SK-N-SH (cell line): ENCODE data around the gene FASTK. TPM values are rescaled to one million over a fixed set of nuclear protein-coding genes. Genes with fewer than 3 reads are reported as not detected.

Source experiments
- CTCF ChIA-PET: fragments of 300-600, 350-600 bp; formaldehyde crosslinking; extraction: SDS; loops from one replicate; lab custom pipeline; 2021; lab: Yijun Ruan, JAX
- POLR2A ChIA-PET: fragments of 350-600 bp; sonication (Branson Sonifier 250); formaldehyde crosslinking; extraction: SDS; loops from one replicate; lab custom pipeline; 2020; ENCODE audit warnings: antibody characterized with exemption, inconsistent platforms; lab: Yijun Ruan, JAX
- DNase-seq: peaks from one replicate; pipeline ENCODE4 v3.0.0; 2012
- H2AFZ ChIP-seq: fragments of 200-600 bp; sonication (generic); 2 replicates; pipeline ENCODE4 v1.8.1; 2016; ENCODE audit warnings: antibody characterized with exemption, mild to moderate bottlenecking, low read depth
- H3F3A ChIP-seq: fragments of 200-600 bp; sonication (generic); replicated peaks from 2 replicates; pipeline ENCODE3; 2016; ENCODE audit warnings: antibody characterized with exemption, mild to moderate bottlenecking; ENCODE audit not compliant: insufficient read depth
- H3K27ac ChIP-seq, 2 experiments: fragments of 200-500 bp in 1 of 2; fragments of 200-600 bp in 1 of 2; sonication (Bioruptor generic) in 1 of 2; sonication (generic), shearing (Covaris generic) in 1 of 2; 2 replicates each; pipeline versions ENCODE4 v1.5.1 to v1.6.1; 2014 to 2016; ENCODE audit warnings: low read depth in 2 of 2, inconsistent platforms in 1 of 2, low read length in 1 of 2, mild to moderate bottlenecking in 1 of 2, mixed read lengths in 1 of 2
- H3K27me3 ChIP-seq: fragments of 200-600 bp; sonication (generic), shearing (Covaris generic); 2 replicates; pipeline ENCODE4 v1.6.1; 2016; ENCODE audit warnings: mixed run types; ENCODE audit not compliant: insufficient read depth
- H3K36me3 ChIP-seq, 2 experiments: fragments of 200-500 bp in 1 of 2; fragments of 200-600 bp in 1 of 2; sonication (Bioruptor generic) in 1 of 2; sonication (generic) in 1 of 2; replicated peaks in 1 of 2; 2 replicates each; pipeline versions ENCODE3 to v1.5.1; 2014 to 2016; ENCODE audit warnings: low read length in 1 of 2, mild to moderate bottlenecking in 1 of 2; ENCODE audit not compliant: insufficient read depth in 2 of 2, control insufficient read depth in 1 of 2
- H3K4me1 ChIP-seq, 2 experiments: fragments of 200-500 bp in 1 of 2; fragments of 200-600 bp in 1 of 2; sonication (Bioruptor generic) in 1 of 2; sonication (generic), shearing (Covaris generic) in 1 of 2; 2 replicates each; pipeline versions ENCODE4 v1.5.1 to v1.6.1; 2014 to 2016; ENCODE audit warnings: low read depth in 1 of 2, low read length in 1 of 2, mixed run types in 1 of 2; ENCODE audit not compliant: insufficient read depth in 2 of 2, control insufficient read depth in 1 of 2
- H3K4me2 ChIP-seq: fragments of 200-600 bp; sonication (generic), shearing (Covaris generic); 2 replicates; pipeline ENCODE4 v1.6.1; 2017; ENCODE audit warnings: mixed run types
- H3K4me3 ChIP-seq, 2 experiments: fragments of 200-500 bp in 1 of 2; fragments of 200-600 bp in 1 of 2; sonication (Bioruptor generic) in 1 of 2; sonication (generic), shearing (Covaris generic) in 1 of 2; 2 replicates each; pipeline versions ENCODE4 v1.5.1 to v1.8.1; 2014 to 2016; ENCODE audit warnings: low read depth in 2 of 2, inconsistent platforms in 1 of 2, low read length in 1 of 2, mild to moderate bottlenecking in 1 of 2, mixed read lengths in 1 of 2, moderate library complexity in 1 of 2
- H3K79me2 ChIP-seq: fragments of 200-600 bp; sonication (generic); 2 replicates; pipeline ENCODE4 v1.8.1; 2017; ENCODE audit warnings: mild to moderate bottlenecking; ENCODE audit not compliant: insufficient read depth
- H3K9ac ChIP-seq: fragments of 200-600 bp; sonication (generic); 2 replicates; pipeline ENCODE4 v1.6.1; 2017; ENCODE audit warnings: mixed run types
- H3K9me2 ChIP-seq: fragments of 200-600 bp; sonication (generic); 2 replicates; pipeline ENCODE4 v1.6.1; 2017; ENCODE audit warnings: mixed run types
- H3K9me3 ChIP-seq: fragments of 200-600 bp; sonication (generic); 2 replicates; pipeline ENCODE4 v1.6.1; 2017; ENCODE audit warnings: mixed run types, mild to moderate bottlenecking, moderate library complexity
- H4K20me1 ChIP-seq: fragments of 200-600 bp; sonication (generic); 2 replicates; pipeline ENCODE4 v1.6.1; 2017; ENCODE audit warnings: mild to moderate bottlenecking, mixed run types; ENCODE audit not compliant: insufficient read depth
- FOSL2 ChIP-seq: IDR thresholded peaks from 2 replicates; pipeline ENCODE4 v1.4.0; 2012; ENCODE audit warnings: low read depth, mild to moderate bottlenecking, moderate library complexity, borderline replicate concordance
- FOXJ3 ChIP-seq: sonication (generic); formaldehyde crosslinking; IDR thresholded peaks from 2 replicates; pipeline ENCODE4 v1.5.1; 2020; ENCODE audit warnings: mild to moderate bottlenecking, missing genetic modification reagents
- FOXM1 ChIP-seq: IDR thresholded peaks from 2 replicates; pipeline ENCODE4 v1.4.0; 2012; ENCODE audit warnings: low read depth, mild to moderate bottlenecking
- RAD21 ChIP-seq: IDR thresholded peaks from 2 replicates; pipeline ENCODE4 v1.6.1; 2012; ENCODE audit warnings: mild to moderate bottlenecking, low read length
- REST ChIP-seq: IDR thresholded peaks from 2 replicates; pipeline ENCODE4 v1.6.1; 2012; ENCODE audit warnings: mild to moderate bottlenecking, low read depth, low read length, moderate library complexity
- RFX5 ChIP-seq: IDR thresholded peaks from 2 replicates; pipeline ENCODE4 v1.6.1; 2012; ENCODE audit warnings: mild to moderate bottlenecking, improper control_type of control experiment, low read length
- SIN3A ChIP-seq: IDR thresholded peaks from 2 replicates; pipeline ENCODE4 v1.6.1; 2012; ENCODE audit warnings: low read depth, mild to moderate bottlenecking, low read length, moderate library complexity, borderline replicate concordance
- TCF12 ChIP-seq: IDR thresholded peaks from 2 replicates; pipeline ENCODE4 v1.4.0; 2012
- USF2 ChIP-seq: fragments of 150-350 bp; IDR thresholded peaks from 2 replicates; pipeline ENCODE4 v1.6.1; 2017; ENCODE audit warnings: antibody characterized with exemption, low read length, low read depth, borderline replicate concordance
- WGBS: methylation state at CpG from one replicate; pipeline ENCODE4 v1.1.6; 2017; ENCODE audit warnings: low lambda C conversion rate; 5-methylcytosine and 5-hydroxymethylcytosine counted together
- polyA plus RNA-seq, 3 experiments: library from polyadenylated mRNA; depleted of rRNA; stranded (reverse); fragments of >200 nt; gene quantifications; 2 replicates each; pipeline ENCODE4 v1.2.3, GENCODE V29; 2012
- TF ChIP-seq, protein P1 (sequence below): fragments of 200-600 bp; sonication (generic); IDR thresholded peaks from 2 replicates; pipeline ENCODE4 v1.6.1; 2017; ENCODE audit warnings: antibody characterized with exemption, mild to moderate bottlenecking, moderate library complexity

FASTK gene
- polyA plus RNA-seq, 1 of the 3 experiments (the other 2 are of a cell fraction) = 125 TPM

- Histone ChIP-seq H3F3A (no peaks in the 10 kb centered on the region), H3K27ac (peak overlapping the region; percentile 95 to 99; a peak in 3 of 4 replicates), H3K4me3 (peak overlapping the region; percentile 66 to 99), H2AFZ (no peak overlapping the region), H3K79me2 (peaks cover 73% of the 10 kb centered on the region), H3K9me2 (no peaks in the 10 kb centered on the region), H3K27me3 (no peaks in the 10 kb centered on the region), H3K4me1 (peaks cover 28 to 41% of the 10 kb centered on the region in 2 experiments), H3K9me3 (no peaks in the 10 kb centered on the region), H3K36me3 (peaks cover 24 to 36% of the 10 kb centered on the region in 2 experiments), H4K20me1 (peaks cover 40% of the 10 kb centered on the region), H3K9ac (peak overlapping the region; percentile 84; the same call in 1 of the 2 replicates), H3K4me2 (peak overlapping the region; percentile 85)
- ChIA-PET POLR2A (interaction anchor here (1.2 to 1.5 kb wide), 3 partner anchors 19 to 52 kb away, joined by 5 to 7 read pairs (median 5); partner anchors contain the start of genes ABCB8 and FASTK), CTCF (interaction anchor here (1.0 to 12.2 kb wide), 14 partner anchors 11 to 182 kb away, joined by 3 to 126 read pairs (median 6); partner anchors contain the start of genes FASTK and TMUB1)
- no peak for TF ChIP-seq SIN3A
- no peak for TF ChIP-seq FOXM1
- TF ChIP-seq REST = no peak
- no peak for TF ChIP-seq FOSL2
- no peak for TF ChIP-seq USF2
- TF ChIP-seq, protein P1, sequence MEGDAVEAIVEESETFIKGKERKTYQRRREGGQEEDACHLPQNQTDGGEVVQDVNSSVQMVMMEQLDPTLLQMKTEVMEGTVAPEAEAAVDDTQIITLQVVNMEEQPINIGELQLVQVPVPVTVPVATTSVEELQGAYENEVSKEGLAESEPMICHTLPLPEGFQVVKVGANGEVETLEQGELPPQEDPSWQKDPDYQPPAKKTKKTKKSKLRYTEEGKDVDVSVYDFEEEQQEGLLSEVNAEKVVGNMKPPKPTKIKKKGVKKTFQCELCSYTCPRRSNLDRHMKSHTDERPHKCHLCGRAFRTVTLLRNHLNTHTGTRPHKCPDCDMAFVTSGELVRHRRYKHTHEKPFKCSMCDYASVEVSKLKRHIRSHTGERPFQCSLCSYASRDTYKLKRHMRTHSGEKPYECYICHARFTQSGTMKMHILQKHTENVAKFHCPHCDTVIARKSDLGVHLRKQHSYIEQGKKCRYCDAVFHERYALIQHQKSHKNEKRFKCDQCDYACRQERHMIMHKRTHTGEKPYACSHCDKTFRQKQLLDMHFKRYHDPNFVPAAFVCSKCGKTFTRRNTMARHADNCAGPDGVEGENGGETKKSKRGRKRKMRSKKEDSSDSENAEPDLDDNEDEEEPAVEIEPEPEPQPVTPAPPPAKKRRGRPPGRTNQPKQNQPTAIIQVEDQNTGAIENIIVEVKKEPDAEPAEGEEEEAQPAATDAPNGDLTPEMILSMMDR = no peak
- no peak for TF ChIP-seq RAD21
- no peak for TF ChIP-seq TCF12
- no peak for TF ChIP-seq RFX5
- TF ChIP-seq FOXJ3 (CRISPR knock-in tag) = no peak
- DNase-seq = no peak
- WGBS = 71% methylated on average over 32 of the region's 33 CpGs
Measured at GRCh38 chr7:151061213-151062110, 19.1 kb downstream of the FASTK start.
